ENCODE results near the gene GGT6.

GGT6 gene

GRCh38 chr17:4551141-4551540 is 9.2 kb downstream of the GGT6 start:
- H3K4me3 ChIP-seq (ENCODE audit: low read length in 2 of 2), result no peak overlapping the region
- H3K36me3 ChIP-seq (ENCODE audit: control insufficient read depth in 2 of 2, insufficient read depth in 2 of 2, low read length in 2 of 2), result peaks cover 30 to 47% of the 10 kb centered on the region in 2 donors
- no peaks in the 10 kb centered on the region for H3K27me3 ChIP-seq (ENCODE audit: control insufficient read depth in 1 of 2, insufficient read depth in 2 of 2, low read length in 2 of 2)
- peaks cover 23% of the 10 kb centered on the region for H3K4me1 ChIP-seq (ENCODE audit: control insufficient read depth, insufficient read depth, low read length)
- H3K27ac ChIP-seq (ENCODE audit: low read length), result no peak overlapping the region
- no peaks in the 10 kb centered on the region for H3K9me3 ChIP-seq (ENCODE audit: control insufficient read depth in 2 of 2, low read length in 2 of 2)
- no peak overlapping the region for H3K9ac ChIP-seq (ENCODE audit: low read length in 2 of 2)

GRCh38 chr17:4550534-4551039 is 9.8 kb downstream of the GGT6 start:
- H3K4me3 ChIP-seq (ENCODE audit: low read length in 2 of 2), result no peak overlapping the region
- no peaks in the 10 kb centered on the region for H3K9me3 ChIP-seq (ENCODE audit: control insufficient read depth in 2 of 2, low read length in 2 of 2)
- no peak overlapping the region for H3K9ac ChIP-seq (ENCODE audit: low read length in 2 of 2)
- no peak overlapping the region for H3K27ac ChIP-seq (ENCODE audit: low read length)
- no peaks in the 10 kb centered on the region for H3K27me3 ChIP-seq (ENCODE audit: control insufficient read depth in 1 of 2, insufficient read depth in 2 of 2, low read length in 2 of 2)
- peaks cover 30 to 47% of the 10 kb centered on the region in 2 donors for H3K36me3 ChIP-seq (ENCODE audit: control insufficient read depth in 2 of 2, insufficient read depth in 2 of 2, low read length in 2 of 2)
- peaks cover 18% of the 10 kb centered on the region for H3K4me1 ChIP-seq (ENCODE audit: control insufficient read depth, insufficient read depth, low read length)

GRCh38 chr17:4549781-4550533 is 10.4 kb downstream of the GGT6 start:
- Histone ChIP-seq H3K9ac (ENCODE audit: low read length in 2 of 2) (no peak overlapping the region), H3K27ac (ENCODE audit: low read length) (no peak overlapping the region), H3K4me1 (ENCODE audit: control insufficient read depth, insufficient read depth, low read length) (peaks cover 13% of the 10 kb centered on the region), H3K27me3 (ENCODE audit: control insufficient read depth in 1 of 2, insufficient read depth in 2 of 2, low read length in 2 of 2) (no peaks in the 10 kb centered on the region), H3K36me3 (ENCODE audit: control insufficient read depth in 2 of 2, insufficient read depth in 2 of 2, low read length in 2 of 2) (peaks cover 32 to 50% of the 10 kb centered on the region in 2 donors), H3K4me3 (ENCODE audit: low read length in 2 of 2) (no peak overlapping the region), H3K9me3 (ENCODE audit: control insufficient read depth in 2 of 2, low read length in 2 of 2) (no peaks in the 10 kb centered on the region)

GRCh38 chr17:4548721-4549531 is 11.5 kb downstream of the GGT6 start:
- no peak overlapping the region for H3K9ac ChIP-seq (ENCODE audit: low read length in 2 of 2)
- no peaks in the 10 kb centered on the region for H3K9me3 ChIP-seq (ENCODE audit: control insufficient read depth in 2 of 2, low read length in 2 of 2)
- no peak overlapping the region for H3K4me3 ChIP-seq (ENCODE audit: low read length in 2 of 2)
- no peak overlapping the region for H3K27ac ChIP-seq (ENCODE audit: low read length)
- no peaks in the 10 kb centered on the region for H3K27me3 ChIP-seq (ENCODE audit: control insufficient read depth in 1 of 2, insufficient read depth in 2 of 2, low read length in 2 of 2)
- H3K36me3 ChIP-seq (ENCODE audit: control insufficient read depth in 2 of 2, insufficient read depth in 2 of 2, low read length in 2 of 2), result peaks cover 32 to 50% of the 10 kb centered on the region in 2 donors
- H3K4me1 ChIP-seq (ENCODE audit: control insufficient read depth, insufficient read depth, low read length), result peaks cover 3% of the 10 kb centered on the region

GRCh38 chr17:4548061-4548461 is 12.3 kb downstream of the GGT6 start:
- Histone ChIP-seq H3K9ac (ENCODE audit: low read length in 2 of 2) (no peak overlapping the region), H3K4me3 (ENCODE audit: low read length in 2 of 2) (no peak overlapping the region), H3K4me1 (ENCODE audit: control insufficient read depth, insufficient read depth, low read length) (no peaks in the 10 kb centered on the region), H3K36me3 (ENCODE audit: control insufficient read depth in 2 of 2, insufficient read depth in 2 of 2, low read length in 2 of 2) (peaks cover 29 to 49% of the 10 kb centered on the region in 2 donors), H3K27ac (ENCODE audit: low read length) (no peak overlapping the region), H3K9me3 (ENCODE audit: control insufficient read depth in 2 of 2, low read length in 2 of 2) (no peaks in the 10 kb centered on the region), H3K27me3 (ENCODE audit: control insufficient read depth in 1 of 2, insufficient read depth in 2 of 2, low read length in 2 of 2) (no peaks in the 10 kb centered on the region)

GRCh38 chr17:4547118-4547906 is 13.1 kb downstream of the GGT6 start:
- Histone ChIP-seq H3K4me3 (ENCODE audit: low read length in 2 of 2) (no peak overlapping the region), H3K9me3 (ENCODE audit: control insufficient read depth in 2 of 2, low read length in 2 of 2) (no peaks in the 10 kb centered on the region), H3K27me3 (ENCODE audit: control insufficient read depth in 1 of 2, insufficient read depth in 2 of 2, low read length in 2 of 2) (no peaks in the 10 kb centered on the region), H3K9ac (ENCODE audit: low read length in 2 of 2) (no peak overlapping the region), H3K27ac (ENCODE audit: low read length) (no peak overlapping the region), H3K36me3 (ENCODE audit: control insufficient read depth in 2 of 2, insufficient read depth in 2 of 2, low read length in 2 of 2) (peaks cover 35 to 51% of the 10 kb centered on the region in 2 donors), H3K4me1 (ENCODE audit: control insufficient read depth, insufficient read depth, low read length) (no peaks in the 10 kb centered on the region)

- peaks cover 32 to 45% of the 10 kb centered on the region in 2 donors for H3K36me3 ChIP-seq (ENCODE audit: control insufficient read depth in 2 of 2, insufficient read depth in 2 of 2, low read length in 2 of 2)
- no peak overlapping the region for H3K4me3 ChIP-seq (ENCODE audit: low read length in 2 of 2)
- no peaks in the 10 kb centered on the region for H3K4me1 ChIP-seq (ENCODE audit: control insufficient read depth, insufficient read depth, low read length)
- no peaks in the 10 kb centered on the region for H3K27me3 ChIP-seq (ENCODE audit: control insufficient read depth in 1 of 2, insufficient read depth in 2 of 2, low read length in 2 of 2)
- no peaks in the 10 kb centered on the region for H3K9me3 ChIP-seq (ENCODE audit: control insufficient read depth in 2 of 2, low read length in 2 of 2)
- H3K27ac ChIP-seq (ENCODE audit: low read length), result no peak overlapping the region
- H3K9ac ChIP-seq (ENCODE audit: low read length in 2 of 2), result no peak overlapping the region
Observed at GRCh38 chr17:4545217-4545951, 15.0 kb downstream of the GGT6 start.

- Histone ChIP-seq H3K4me3 (ENCODE audit: low read length in 2 of 2) (no peak overlapping the region), H3K4me1 (ENCODE audit: control insufficient read depth, insufficient read depth, low read length) (peaks cover under 1% of the 10 kb centered on the region), H3K36me3 (ENCODE audit: control insufficient read depth in 2 of 2, insufficient read depth in 2 of 2, low read length in 2 of 2) (peaks cover 32 to 45% of the 10 kb centered on the region in 2 donors), H3K9me3 (ENCODE audit: control insufficient read depth in 2 of 2, low read length in 2 of 2) (no peaks in the 10 kb centered on the region), H3K9ac (ENCODE audit: low read length in 2 of 2) (no peak overlapping the region), H3K27me3 (ENCODE audit: control insufficient read depth in 1 of 2, insufficient read depth in 2 of 2, low read length in 2 of 2) (no peaks in the 10 kb centered on the region), H3K27ac (ENCODE audit: low read length) (no peak overlapping the region)
Observed at GRCh38 chr17:4544951-4545216, 15.5 kb downstream of the GGT6 start.

GRCh38 chr17:4544135-4544950 is 16.0 kb downstream of the GGT6 start:
- Histone ChIP-seq H3K4me3 (ENCODE audit: low read length in 2 of 2) (no peak overlapping the region), H3K9me3 (ENCODE audit: control insufficient read depth in 2 of 2, low read length in 2 of 2) (no peaks in the 10 kb centered on the region), H3K27ac (ENCODE audit: low read length) (no peak overlapping the region), H3K36me3 (ENCODE audit: control insufficient read depth in 2 of 2, insufficient read depth in 2 of 2, low read length in 2 of 2) (peaks cover 32 to 45% of the 10 kb centered on the region in 2 donors), H3K27me3 (ENCODE audit: control insufficient read depth in 1 of 2, insufficient read depth in 2 of 2, low read length in 2 of 2) (no peaks in the 10 kb centered on the region), H3K4me1 (ENCODE audit: control insufficient read depth, insufficient read depth, low read length) (peaks cover 4% of the 10 kb centered on the region), H3K9ac (ENCODE audit: low read length in 2 of 2) (no peak overlapping the region)

Data from stomach smooth muscle (tissue), 2 donors.